Midbrain (tissue), 1 donor: ENCODE data around the gene A2M.
A peak's percentile ranks its signal among the peaks of the same experiment; 100 is the strongest.

Experiments
- DNase-seq: peaks from one replicate; lab custom pipeline; 2025; lab: John Stamatoyannopoulos, UW

Gene A2M

GRCh38 chr12:9122091-9122609 is 6.4 kb upstream of the A2M start:
- DNase-seq = no peak

- no peak for DNase-seq
Observed at GRCh38 chr12:9120487-9121184, 4.9 kb upstream of the A2M start.

DNA sequence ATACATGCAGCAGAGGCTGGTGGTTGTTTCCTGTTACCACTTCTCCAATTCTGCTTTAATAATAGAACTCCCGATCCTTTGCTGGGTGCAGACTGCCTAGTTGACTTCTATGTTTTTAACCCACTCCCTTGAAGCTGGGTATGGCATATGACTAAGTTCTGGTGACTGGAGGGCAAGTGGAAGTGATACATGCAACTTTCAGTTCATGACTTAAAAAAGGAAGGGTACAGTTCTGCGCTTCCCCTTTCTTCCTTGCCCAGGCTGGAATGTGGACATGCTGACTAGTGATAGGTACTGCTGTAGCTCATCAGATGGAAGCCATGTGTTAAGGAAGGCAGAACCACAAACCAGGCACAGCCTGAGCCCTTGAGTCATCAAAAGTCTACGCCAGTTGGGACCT is 2.4 kb upstream of the A2M start:
- DNase-seq = peak; percentile 28

DNA sequence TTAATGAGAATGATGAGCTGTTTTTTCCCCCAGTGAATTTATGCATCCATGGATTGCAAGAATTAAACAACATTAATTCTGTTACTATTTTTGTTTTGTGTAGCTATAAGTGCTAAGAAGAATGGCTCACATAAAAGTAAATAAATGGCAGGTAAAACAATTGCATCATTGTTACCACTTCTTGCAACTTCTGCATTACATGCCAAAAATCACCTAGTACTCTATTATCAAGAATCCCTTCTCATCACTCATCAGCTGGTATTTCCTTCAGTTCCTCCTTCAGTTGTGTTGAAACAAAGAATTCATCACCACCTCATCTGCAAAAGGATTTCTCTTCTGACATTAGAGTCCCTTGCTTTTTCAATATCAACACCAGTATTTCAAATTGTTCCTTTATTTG is 773 bp downstream of the A2M start:
- DNase-seq = no peak

- no peak for DNase-seq
Observed at GRCh38 chr12:9113987-9114309, 1.8 kb downstream of the A2M start.

DNA sequence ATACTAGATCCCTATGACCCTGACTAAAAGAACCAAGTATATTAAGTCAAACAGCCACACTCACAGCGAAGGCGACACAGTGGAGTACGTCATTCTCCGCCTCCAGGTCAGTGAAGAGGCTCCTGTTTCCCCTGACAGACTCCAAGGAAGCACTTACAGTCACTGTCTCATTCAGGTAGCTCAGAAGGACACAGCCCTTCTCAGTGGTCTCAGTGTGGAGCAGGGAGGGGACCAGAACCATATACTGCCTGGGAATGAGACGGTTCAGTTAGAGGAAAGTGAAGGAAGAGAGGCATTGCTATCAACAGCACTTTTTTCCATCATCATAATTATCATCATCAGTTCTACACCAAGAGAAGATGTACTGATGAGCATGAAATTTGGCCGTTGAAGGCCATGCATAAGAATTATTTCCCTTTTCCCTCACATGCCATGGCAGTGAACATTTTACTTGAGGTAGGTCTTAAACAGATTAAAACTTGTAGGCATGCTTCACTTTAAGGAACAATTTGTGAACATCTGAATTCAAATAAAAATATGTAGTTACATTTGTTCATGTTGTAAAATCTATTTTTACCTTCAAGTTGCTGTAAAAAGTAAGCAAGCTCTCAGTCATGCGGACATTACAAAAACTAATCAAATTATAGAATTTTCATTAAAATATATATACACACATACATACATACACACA is 2.3 kb downstream of the A2M start:
- DNase-seq = no peak

GRCh38 chr12:9112076-9112853 is 3.5 kb downstream of the A2M start:
- no peak for DNase-seq

GRCh38 chr12:9111525-9111924 is 4.2 kb downstream of the A2M start:
- no peak for DNase-seq

DNA sequence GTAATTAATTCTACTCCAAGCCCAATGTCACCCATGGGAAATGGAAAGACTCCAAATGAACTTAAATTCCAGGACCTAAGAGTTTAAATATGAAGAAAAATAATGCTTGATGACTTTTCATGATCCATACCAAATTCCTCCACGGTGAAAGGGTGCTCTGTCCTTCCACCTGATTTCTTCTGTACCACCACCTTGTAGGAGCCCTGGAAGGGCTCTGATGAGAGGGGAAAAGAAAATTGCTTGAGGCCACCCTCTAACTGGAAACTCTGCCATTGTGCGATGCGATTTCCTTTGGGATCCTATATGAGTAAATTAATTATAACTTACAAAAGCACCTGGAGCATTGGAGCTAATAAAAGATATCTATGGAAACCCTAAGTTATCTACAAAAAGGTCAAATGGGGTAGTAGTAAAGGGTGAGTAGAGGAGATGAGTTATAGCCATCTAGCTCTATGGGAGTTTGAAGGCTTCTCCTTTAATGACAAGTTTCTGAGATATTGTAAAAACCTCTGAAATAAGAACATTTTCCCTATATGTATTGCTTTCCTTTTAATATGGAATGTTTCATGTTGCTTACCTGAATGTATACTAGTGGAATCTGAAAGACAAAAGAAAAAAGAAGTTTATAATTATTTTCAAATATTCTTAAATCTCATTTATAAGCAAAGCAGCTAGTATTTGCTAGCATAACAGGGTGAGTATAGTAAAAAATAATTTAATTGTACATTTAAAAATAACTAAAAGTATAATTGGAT is 5.8 kb downstream of the A2M start:
- DNase-seq = no peak

- no peak for DNase-seq
Observed at GRCh38 chr12:9109213-9109522, 6.6 kb downstream of the A2M start.

DNA sequence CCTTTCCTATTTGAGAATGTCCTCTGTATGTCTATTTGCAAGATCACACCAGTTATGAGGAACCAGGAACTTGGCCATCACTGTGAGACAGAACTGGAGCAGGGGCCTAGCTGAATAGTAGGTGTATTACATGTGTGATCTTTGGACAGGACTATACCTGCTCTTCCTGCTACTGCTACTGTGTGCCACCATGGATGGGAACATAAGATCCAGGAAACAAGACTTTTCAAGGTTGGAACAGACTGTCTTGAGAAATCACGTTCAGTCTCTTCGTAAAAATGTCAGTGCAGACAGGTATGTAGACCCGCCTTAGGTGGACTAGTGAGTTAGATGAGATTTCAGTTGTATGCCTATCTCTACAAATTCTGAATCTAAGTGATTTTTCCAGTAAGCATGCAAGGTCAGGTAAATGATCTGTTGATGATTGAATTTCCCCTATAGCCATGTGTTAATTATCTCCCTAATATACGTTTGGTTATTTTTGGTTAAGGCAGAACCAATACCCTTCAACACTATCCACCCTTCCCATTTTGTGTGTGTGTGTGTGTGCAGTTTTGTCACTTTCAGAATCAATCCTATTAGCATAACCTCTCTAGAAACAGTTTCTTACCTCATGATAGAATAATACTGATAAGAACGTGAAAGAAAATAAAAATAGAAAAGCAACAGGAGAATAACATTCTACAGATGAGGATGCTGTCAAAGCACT is 7.1 kb downstream of the A2M start:
- DNase-seq = no peak

DNA sequence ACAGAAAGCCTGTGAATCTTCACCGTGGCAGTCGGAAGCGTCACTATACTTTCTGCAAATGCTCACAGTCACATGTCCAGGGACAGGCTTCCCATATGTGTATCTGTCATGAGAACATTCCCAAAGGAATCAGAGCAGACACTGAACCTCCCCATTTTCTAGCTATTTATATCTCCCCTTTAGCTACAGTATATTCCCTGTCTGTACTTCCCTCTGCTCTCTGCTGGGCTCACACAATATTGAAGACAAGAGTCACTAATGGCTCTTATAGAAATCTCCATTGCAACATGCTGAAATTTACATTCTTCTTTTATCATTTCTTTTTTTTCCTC is 8.2 kb downstream of the A2M start:
- DNase-seq = no peak

DNA sequence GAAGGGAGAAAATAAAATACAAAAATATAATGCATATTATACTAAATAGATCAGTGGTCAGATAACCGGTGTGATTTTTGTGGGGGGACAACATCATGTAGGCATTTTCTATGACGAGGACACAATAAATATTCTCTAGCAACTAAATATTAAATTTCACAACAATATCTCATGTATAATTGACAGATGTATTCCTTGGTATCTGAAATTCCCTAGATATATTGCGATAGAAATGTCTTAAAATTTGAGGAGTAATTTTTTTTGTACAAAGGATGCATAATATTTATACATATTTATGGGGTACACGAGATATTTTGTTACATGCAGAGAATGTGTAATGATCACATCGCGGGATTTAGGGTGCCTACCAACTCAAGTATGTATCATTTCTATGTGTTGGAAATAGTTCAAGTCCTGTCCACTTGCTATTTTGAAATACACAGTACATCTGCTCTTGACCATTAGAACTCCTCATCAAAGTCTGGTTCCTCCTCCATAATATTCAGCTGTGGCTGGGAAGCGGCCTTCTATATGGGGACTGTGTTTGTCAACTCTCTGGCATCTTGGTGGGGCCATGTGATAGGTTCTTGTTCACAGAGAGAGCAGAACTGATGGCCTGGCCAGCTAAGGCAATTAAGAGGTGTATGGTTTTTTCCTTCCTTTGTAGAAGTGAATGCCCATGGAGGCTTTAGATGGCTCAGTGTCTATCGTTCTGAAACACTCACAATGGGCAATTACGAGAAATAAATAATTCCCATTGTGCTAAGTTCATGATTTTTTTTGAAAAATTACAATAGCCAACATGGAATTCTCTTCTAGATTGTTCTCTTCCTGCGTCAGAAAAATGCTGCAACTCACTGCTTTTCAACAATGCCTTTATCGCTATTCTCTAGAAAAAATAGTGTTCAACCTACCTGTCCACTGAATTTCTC is 8.8 kb downstream of the A2M start:
- DNase-seq = no peak

GRCh38 chr12:9106067-9106466 is 9.7 kb downstream of the A2M start:
- DNase-seq = no peak

DNA sequence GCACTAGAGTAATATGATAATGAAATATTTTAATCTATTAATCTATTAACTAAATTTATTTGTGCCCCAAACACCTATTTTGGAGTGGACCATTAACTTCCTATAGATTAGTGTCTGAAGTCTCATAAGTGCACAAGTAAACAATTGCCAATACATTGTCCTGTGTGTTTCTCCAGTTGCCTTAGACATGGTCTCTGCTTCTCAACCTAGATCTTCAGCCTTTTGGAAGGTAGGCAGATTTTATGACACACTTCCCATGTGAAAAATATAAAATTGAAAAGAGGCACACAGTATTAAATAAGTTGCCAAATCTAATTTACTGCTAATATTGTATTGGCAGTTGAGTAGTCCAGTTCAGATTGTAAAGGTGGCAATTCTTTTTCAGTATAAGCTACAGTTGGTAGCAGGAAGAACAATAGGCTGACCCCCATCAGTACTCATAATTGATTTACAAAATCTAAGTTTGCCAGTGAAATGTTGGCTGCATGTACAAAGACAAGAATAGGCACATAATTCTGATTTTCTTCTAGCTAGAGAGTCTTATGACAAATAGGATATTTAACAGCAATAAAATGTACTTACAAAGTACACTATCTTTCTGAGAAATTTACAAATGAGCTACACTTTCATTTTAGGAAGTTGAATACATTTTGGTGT is 10.8 kb downstream of the A2M start:
- no peak for DNase-seq

DNA sequence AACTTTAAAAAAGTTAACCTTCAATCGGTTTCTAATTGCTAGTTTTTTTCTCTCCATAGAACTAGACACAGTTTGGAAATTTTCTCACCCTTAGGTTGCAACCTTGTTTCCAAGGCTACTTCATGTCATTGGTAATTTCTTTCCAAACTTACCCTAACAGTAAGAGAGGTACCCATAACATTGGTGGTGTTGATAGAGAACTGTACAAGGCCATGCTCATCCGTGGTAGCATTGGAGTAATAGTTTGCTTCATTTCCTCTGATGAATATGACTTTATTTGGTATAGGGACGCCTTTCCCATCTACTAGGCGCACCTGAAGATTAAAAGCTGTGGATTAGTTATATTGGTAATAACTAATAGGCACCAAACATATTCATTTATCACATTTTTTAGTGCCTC is 11.6 kb downstream of the A2M start:
- DNase-seq = no peak

DNA sequence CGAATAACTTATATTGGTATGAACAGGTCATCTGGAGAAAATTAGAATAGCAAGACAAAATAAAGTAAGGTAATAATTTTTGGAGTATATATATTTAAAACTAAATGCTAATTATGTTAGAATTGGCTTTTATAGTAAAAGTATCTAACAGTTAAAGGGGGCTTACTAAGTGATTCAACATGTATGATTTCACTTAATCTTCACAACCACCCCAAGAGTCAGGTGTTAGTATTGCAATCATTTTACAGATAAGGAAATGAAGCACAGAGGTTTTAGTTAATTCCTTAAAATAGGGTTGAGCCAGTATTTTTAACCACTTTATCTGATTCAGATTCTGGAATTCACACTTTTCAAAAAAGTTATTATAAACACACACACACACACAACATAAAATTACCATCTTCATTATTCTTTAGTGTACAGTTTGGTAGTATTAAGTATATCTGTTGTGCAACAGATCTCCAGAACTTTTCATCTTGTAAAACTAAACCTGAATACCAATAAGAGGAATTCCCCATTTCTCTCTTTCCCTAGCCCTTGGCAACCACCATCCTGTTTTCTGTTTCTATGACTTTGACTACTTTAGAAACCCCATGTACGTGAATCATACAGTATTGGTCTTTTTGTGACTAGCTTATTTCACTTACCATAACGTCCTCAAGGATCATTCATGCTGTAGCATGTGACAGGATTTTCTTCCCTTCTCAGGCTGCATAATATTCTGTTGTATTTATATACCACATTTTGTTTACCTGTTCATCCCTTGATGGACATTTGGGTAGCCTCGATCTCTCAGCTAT is 12.5 kb downstream of the A2M start:
- no peak for DNase-seq

- DNase-seq = no peak
Observed at GRCh38 chr12:9101018-9101687, 14.6 kb downstream of the A2M start.
